SH-SY5Y (cell line): ENCODE data around the gene SKP2.

Experiments used
- GATA2 ChIP-seq: IDR thresholded peaks from 2 replicates; pipeline ENCODE4 v1.6.1; 2011; ENCODE audit warnings: mild to moderate bottlenecking, low read depth, low read length
- GATA3 ChIP-seq: IDR thresholded peaks from 2 replicates; pipeline ENCODE4 v1.6.1; 2011; ENCODE audit warnings: low read depth, mild to moderate bottlenecking, low read length, moderate library complexity

SKP2 gene

GRCh38 chr5:36209664-36210063 is 57.8 kb downstream of the SKP2 start:
- TF ChIP-seq GATA2, result no peak
- no peak for TF ChIP-seq GATA3

GRCh38 chr5:36214436-36214835 is 62.5 kb downstream of the SKP2 start:
- TF ChIP-seq GATA2, result no peak
- no peak for TF ChIP-seq GATA3

GRCh38 chr5:36215910-36216309 is 64.0 kb downstream of the SKP2 start:
- TF ChIP-seq GATA2 (no peak), GATA3 (no peak)

- TF ChIP-seq GATA2, result no peak
- no peak for TF ChIP-seq GATA3
Measured at GRCh38 chr5:36217567-36217966, 65.7 kb downstream of the SKP2 start.

GRCh38 chr5:36217988-36218387 is 66.1 kb downstream of the SKP2 start:
- no peak for TF ChIP-seq GATA3
- TF ChIP-seq GATA2, result no peak

GRCh38 chr5:36222620-36223019 is 70.7 kb downstream of the SKP2 start:
- TF ChIP-seq GATA3, result no peak
- TF ChIP-seq GATA2, result no peak

GRCh38 chr5:36227046-36227445 is 75.1 kb downstream of the SKP2 start:
- TF ChIP-seq GATA2 (no peak), GATA3 (no peak)

GRCh38 chr5:36228505-36228904 is 76.6 kb downstream of the SKP2 start:
- no peak for TF ChIP-seq GATA2
- no peak for TF ChIP-seq GATA3

GRCh38 chr5:36230151-36230790 is 78.4 kb downstream of the SKP2 start:
- no peak for TF ChIP-seq GATA2

GRCh38 chr5:36232533-36232932 is 80.6 kb downstream of the SKP2 start:
- TF ChIP-seq GATA3 (no peak), GATA2 (no peak)
